HG03354 (cell line): ENCODE results near the gene EAPP.
A peak's percentile ranks its signal among the peaks of the same experiment; 100 is the strongest.
"Not testable (repeated sequence)": the region's sequence is repeated elsewhere in the genome, so short reads cannot be mapped to it uniquely, and the experiment has no call there.

ENCODE experiments used
- ATAC-seq: cut with Tn5 transposase; IDR thresholded peaks from one replicate; pipeline ENCODE4 v1.9.1; 2021; ENCODE audit warnings: mild to moderate bottlenecking; ENCODE audit not compliant: unreplicated experiment, poor library complexity, severe bottlenecking

The EAPP gene

DNA sequence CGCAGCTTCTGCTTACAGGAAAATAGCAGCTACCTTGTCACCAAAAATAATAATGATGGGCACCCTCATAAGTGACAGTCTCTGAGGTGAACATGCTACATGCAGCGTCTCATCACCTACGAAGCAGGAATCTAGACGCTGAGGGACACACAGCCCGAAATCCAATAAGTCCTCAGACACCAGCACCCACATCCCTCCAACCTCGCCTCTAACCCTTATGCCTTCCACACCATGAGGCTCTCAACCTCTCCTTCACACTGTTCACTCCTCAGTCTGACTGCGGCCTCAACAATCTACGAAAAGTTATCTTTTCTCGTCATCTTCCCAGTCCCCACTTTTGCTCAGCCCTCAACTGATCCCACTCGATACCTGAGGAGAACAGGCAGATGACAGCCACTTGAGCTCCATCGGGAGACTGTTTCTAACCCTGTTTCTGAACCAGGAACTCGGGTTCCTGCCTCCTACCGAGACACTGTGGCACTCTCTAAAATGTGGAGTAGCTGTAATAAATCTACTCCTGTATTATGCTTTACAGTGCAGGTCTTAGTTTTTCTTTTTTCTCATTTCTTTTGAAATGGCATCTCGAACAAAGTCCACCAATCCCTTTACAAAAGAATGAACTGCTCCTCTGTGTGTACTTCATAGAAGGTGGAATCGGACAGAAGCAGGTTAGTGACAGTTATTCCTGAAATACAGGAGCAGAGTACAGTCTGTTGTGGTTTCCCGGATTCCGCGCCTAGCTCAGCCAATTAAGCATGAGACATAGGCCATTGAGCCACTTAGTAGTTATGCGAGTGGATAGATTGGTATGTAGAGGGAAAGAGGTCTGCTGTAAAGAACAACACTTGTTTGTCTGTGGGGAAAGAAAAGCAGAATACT lies 919 bp upstream of the EAPP start:
- not testable (repeated sequence) for ATAC-seq

DNA sequence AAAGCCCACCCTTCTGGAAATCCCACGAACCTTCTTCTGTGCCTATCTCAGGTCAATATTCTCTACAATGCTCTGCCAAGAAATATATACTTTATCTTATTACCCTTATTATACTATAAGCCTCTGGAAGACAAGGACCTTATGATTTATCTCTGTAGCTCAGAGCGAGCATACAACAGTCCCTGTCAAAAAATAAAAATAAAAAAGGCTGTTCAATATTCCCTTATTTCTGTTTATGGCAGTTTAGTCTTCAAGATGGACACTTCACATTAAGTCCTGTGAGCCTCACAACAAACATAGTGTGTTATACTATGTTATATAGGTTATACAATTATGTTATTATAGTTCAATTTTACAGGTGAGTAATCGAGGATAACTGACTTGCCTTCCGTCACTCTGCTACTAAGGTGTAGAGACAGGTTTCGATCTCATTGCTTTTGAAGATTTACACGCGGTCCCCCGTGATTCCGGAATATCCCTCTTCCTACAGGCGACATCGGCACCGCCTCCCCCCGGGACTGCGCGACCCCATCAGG lies 562 bp downstream of the EAPP start:
- peak; percentile 18 for ATAC-seq

DNA sequence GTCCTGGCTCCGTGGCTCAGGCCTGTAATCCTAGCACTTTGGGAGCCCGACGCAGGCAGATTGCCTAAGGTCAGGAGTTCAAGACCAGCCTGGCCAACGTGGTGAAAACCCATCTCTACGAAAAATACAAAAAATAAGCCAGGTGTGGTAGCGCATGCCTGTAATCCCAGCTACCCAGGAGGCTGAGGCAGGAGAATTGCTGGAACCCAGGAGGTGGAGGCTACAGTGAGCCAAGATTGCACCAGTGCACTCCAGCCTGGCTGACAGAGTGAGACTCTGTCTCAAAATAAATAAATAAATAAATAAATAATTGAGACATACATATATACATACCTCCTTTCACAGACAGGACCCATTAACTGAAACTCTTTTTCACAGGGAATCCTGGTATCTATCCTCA lies 1.4 kb downstream of the EAPP start:
- ATAC-seq, result not testable (repeated sequence)

DNA sequence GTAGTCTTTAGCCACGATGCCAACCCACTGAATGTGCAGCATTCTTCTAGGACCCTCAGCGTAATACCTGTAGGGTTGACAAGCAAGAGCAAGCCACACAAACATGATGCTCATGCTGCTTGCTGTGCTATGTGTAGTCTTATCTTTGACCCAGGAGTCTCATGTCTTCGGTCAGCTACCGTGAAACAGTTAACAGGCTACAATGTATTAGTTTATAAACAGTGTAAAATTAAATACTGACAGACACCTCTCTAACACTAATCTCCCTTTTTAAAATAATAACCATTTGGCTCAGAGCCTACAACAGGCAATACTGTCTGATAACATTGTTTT lies 1.9 kb downstream of the EAPP start:
- no peak for ATAC-seq

DNA sequence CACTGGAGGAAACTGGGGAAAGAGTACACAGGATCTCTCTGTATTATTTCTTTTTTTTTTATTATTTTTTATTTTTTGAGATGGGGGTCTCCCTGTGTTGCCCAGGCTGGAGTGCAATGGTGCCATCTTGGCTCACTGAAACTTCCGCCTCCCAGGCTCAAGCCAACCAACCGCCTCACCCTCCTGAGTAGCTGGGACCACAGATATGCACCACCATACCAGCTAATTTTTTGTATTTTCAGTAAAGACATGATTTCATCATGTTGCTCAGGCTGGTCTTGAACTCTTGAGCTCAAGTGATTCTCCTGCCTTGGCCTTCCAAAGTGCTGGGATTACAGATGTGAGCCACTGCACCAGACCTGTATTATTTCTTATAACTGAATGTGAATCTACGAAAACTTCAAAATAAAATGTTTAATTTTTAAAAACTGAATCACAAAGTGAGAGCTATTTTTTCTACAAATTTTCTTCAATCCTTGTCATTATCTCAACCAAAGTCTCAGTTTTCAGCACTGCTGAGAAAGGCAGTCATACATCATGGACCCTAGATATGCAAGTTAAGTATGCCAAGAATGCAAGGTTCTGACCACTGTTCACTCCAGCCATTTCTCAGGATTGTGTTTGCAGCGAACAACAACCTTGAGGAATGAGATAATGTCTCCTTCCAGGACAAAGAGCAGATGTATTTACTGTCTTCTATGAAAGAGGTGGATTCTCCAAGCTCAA lies 2.4 kb downstream of the EAPP start:
- ATAC-seq, result no peak

DNA sequence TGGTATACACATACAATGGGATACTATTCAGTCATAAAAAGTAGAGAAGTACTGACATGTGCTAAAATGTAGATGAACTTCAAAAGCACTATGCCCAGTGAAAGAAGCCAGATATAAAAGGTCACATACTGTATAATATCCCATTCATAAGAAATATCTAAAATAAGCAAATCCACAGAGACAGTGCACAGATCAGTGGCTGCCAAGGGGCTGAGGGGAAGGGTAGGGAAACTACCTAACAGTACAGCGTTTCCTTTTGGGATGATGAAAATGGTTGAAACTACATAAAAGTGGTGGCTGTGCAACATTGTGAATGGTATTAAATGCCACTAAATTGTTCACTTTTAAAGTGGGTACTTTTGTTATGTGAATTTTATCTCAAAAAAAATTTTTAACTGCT lies 11.9 kb downstream of the EAPP start:
- no peak for ATAC-seq

DNA sequence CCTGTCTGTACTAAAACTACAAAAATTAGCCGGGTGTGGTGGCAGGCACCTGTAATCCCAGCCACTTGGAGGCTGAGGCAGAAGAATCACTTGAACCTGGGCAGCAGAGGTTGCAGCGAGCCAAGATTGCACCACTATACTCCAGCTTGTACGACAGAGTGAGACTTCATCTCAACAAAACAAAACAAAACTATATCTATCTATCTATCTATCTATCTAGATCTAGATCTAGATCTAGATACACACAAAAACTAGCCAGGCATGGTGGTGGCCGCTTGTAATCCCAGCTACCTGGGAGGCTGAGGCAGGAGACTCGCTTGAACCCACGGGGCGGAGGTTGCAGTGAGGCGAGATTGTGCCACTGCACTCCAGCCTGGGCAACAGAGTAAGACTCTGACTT lies 15.3 kb downstream of the EAPP start:
- ATAC-seq, result not testable (repeated sequence)

DNA sequence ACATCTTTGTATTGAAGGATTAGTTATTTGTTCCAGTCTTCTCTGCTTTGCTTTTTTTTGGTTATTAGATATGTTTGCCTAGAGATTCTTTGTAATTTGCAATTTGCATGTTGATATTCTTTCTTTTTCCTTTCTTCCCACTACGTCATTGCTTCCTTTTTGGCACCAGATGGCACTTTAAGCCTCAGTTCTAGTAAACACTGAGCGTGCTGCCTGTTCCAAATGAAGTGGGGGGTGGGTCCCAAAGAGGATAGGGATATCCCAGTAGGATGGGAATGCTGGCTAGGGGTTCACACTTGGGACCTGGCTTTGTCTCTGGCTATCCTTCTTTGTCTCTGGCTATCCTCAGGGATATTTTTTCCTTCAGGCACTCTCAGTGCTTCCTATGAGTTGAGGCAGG lies 17.0 kb downstream of the EAPP start:
- no peak for ATAC-seq

DNA sequence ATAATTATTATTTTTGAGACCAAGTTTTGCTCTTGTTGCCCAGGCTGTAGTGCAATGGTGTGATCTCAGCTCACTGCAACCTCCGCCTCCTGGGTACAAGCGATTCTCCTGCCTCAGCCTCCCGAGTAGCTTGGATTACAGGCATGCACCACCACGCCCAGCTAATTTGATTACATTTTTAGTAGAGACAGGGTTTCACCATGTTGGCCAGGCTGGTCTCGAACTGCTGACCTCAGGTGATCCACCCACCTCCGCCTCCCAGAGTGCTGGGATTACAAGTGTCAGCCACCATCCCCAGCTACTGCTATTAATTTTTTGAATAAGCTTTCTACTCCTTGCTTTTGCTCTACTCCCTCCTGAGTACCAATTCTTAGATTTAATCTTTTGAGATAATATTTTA lies 18.4 kb downstream of the EAPP start:
- ATAC-seq, result not testable (repeated sequence)

DNA sequence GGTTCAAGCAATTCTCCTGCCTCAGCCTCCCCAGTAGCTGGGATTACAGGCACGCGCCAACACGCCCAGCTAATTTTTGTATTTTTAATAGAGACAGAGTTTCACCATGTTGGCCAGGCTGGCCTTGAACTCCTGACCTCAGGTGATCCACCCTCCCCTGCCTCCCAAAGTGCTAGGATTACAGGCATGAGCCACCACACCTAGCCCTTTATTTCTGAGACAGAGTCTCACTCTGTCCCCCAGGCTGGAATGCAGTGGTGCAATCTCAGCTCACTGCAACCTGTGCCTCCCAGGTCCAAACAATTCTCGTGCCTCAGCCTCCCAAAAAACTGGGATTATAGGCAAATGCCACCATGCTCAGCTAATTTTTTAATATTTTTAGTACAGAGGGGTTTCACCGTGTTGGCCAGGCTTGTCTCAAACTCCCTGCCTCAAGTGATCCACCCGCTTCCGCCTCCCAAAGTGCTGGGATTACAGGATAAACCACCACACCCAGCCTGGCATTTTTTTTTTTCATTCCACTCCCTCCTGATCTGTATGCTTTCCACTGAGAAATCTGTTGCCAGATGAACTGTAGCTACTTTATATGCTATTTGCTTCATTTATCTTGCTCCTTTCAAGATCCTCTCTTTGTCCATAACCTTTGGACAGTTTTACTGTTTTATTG lies 19.1 kb downstream of the EAPP start:
- ATAC-seq, result not testable (repeated sequence)

DNA sequence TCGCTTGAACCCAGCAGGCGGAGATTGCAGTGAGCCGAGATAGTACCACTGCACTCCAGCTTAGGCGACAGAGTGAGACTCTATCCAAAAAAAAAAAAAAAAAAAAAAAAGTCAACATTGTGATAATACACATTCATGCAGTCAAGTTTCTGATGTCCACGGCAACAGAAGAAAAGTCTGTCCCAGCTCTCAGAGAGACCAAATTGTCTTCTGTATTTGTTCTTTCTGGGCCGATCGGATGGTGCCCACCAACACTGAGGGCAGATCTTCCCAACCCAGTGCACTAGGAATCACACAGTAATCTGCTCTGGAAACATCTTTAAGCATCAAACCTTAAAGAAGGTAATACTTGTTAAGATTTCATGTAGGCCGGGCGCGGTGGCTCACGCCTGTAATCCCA lies 31.6 kb downstream of the EAPP start:
- ATAC-seq, result no peak

DNA sequence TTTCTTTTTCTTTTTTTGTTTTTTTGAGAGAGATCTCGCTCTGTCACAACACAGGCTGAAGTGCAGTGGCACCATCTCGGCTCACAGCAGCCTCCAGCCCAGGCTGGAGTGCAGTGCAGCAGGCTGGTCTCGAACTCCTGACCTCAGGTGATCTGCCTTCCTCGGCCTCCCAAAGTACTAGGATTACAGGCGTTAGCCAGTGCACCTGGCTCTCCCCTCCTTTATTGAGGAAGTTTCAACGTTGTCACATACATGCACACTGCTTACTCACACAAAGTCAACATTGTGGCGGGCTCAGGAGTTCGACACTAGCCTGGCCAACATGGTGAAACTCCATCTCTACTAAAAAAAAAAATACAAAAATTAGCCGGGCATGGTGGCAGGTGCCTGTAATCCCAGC lies 32.0 kb downstream of the EAPP start:
- ATAC-seq, result no peak

DNA sequence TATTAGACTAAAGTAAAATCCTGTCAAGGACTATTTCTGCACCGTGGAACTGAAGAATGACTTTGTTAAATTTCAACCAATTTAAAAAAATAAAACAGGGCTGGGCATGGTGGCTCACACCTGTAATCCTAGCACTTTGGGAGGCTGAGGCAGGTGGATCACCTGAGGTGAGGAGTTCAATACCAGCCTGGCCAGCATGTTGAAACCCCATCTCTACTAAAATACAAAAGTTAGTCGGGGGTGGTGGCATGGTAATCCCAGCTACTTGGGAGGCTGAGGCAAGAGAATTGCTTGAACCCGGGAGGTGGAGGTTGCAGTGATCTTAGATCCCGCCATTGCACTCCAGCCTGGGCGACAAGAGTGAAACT lies 34.4 kb downstream of the EAPP start:
- ATAC-seq, result not testable (repeated sequence)

DNA sequence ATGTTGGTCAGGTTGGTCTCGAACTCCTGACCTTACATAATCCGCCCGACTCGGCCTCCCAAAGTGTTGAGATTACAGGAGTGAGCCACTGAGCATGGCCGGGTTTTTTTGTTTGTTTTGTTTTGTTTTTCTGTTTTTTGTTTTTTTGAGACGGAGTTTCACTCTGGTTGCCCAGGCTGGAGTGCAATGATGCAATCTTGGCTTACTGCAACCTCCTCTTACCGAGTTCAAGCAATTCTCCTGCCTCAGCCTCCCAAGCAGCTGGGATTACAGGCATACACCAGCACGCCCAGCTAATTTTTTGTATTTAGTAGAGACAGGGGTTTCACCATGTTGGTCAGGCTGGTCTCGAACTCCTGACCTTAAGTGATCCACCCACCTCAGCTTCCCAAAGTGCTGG lies 35.5 kb downstream of the EAPP start:
- not testable (repeated sequence) for ATAC-seq

DNA sequence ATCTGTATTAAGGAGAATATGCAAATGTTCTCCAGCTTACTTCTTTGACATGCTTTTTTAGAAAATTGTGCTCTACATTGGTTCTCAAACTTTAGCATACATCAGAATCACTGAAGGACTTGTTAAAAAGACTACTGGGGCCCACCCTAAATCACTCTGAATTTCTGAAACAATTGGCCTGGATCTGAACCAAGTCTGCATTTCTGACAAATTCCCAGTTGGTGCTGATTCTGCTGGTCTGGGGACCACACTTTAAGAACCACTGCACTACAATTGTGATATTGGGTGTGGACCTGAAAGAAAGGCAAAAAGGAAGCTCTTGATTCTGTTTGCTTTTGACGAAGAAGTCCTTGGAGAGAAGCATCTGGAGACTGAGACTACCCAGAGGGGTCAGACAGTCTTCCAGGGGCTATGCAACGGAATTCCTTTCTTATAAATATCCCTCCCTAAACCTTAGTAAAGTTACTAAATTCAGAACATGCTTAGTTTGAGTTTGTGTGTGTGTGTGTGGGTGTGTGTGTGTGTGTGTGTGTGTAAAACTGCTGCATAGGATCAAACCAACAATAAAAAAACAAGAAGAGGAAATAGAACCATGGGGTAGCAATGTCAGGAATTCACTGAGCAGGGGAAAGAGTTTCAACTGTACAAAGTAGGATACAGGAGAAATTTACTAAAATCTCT lies 36.8 kb downstream of the EAPP start:
- no peak for ATAC-seq

DNA sequence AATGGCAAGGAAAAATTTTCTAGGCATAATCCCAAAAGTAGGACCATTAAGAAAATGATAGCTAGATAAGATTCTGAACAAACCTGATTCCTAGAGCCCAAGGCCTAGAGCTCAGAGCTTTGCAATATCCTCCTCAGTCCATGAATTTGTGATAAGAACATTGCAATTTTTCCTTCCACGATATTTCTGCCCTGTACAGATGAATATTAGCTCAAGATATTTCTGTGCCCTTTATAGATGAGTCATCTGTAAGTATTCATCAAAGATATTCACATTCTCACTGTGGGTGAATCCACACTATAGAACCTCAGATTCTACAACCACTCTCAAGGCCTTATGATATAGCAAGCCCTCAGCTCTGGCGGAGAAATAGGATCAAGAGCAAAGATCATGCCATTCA lies 37.5 kb downstream of the EAPP start:
- ATAC-seq, result no peak

DNA sequence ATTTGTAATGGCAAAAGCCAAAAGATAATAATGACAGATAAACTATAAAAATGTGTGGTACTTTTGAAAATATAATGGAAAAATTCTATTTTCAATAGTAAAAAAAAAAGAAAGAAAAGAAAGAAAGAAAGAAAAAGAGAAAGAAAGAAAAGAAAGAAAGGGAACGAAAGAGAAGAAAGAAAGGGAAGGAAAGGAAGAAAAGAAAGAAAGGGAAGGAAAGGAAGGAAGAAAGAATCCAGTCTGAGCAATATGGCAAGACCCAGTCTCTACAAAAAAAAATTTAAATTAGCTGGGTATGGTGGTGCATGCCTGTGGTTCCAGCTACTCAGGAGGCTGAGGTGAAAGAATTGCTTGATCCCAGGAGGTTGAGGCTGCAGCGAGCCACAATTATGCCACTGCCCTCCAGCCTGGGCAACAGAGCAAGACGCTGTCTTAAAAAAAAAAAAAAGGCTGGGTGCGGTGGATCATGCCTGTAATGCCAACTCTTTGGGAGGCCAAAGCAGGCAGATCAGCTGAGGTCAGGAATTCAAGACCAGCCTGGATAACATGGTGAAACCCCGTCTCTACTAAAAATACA lies 38.4 kb downstream of the EAPP start:
- no peak for ATAC-seq

DNA sequence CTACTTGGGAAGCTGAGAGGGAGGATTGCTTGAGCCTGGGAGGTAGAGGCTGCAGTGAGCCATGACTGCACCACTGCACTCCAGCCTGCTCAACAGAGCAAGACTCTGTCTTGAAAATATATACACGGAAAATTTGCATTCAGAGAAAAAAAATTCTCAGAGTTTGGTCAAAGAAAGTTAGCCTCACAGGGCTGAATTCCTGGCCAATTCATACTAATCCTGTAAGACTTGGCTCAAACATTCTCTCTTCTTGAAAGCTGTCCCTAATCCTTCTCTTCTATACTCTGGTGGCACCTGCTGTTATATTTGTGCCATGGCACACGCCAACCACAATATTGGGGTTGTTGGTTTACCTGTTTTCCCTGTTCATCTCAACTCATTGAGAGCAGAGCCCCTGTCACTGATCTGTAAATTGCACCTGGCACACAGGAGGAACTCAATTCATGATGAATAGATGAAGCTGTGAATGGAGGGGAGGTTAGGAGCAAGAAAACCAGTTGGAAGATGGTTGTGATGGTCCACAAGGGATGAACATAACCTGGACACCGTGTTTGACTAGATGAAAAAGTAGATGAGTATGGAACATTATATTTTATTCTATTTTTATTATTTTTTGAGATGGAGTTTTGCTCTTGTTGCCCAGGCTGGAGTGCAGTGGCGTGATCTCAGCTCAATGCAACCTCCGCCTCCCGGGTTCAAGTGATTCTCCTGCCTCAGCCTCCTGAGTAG lies 40.7 kb downstream of the EAPP start:
- peak; percentile 49 for ATAC-seq
